Neural progenitor cell (in vitro differentiated cells): ENCODE results near the gene BOK.

Source experiments
- EZH2 ChIP-seq: fragments of 200-600 bp; sonication (generic); IDR thresholded peaks from 2 replicates; pipeline ENCODE4 v1.6.1; 2017; ENCODE audit warnings: antibody characterized with exemption, mild to moderate bottlenecking, moderate library complexity
- EZH2phosphoT487 ChIP-seq: fragments of 200-600 bp; sonication (generic); IDR thresholded peaks from 2 replicates; pipeline ENCODE4 v1.6.1; 2017; ENCODE audit warnings: antibody characterized with exemption
- TF ChIP-seq, protein P1 (sequence below): fragments of 200-600 bp; sonication (generic); IDR thresholded peaks from 2 replicates; pipeline ENCODE4 v1.5.1; 2017; ENCODE audit warnings: antibody characterized with exemption, mild to moderate bottlenecking

GRCh38 chr2:241563981-241564595 is 5.5 kb downstream of the BOK start:
- TF ChIP-seq, protein P1, sequence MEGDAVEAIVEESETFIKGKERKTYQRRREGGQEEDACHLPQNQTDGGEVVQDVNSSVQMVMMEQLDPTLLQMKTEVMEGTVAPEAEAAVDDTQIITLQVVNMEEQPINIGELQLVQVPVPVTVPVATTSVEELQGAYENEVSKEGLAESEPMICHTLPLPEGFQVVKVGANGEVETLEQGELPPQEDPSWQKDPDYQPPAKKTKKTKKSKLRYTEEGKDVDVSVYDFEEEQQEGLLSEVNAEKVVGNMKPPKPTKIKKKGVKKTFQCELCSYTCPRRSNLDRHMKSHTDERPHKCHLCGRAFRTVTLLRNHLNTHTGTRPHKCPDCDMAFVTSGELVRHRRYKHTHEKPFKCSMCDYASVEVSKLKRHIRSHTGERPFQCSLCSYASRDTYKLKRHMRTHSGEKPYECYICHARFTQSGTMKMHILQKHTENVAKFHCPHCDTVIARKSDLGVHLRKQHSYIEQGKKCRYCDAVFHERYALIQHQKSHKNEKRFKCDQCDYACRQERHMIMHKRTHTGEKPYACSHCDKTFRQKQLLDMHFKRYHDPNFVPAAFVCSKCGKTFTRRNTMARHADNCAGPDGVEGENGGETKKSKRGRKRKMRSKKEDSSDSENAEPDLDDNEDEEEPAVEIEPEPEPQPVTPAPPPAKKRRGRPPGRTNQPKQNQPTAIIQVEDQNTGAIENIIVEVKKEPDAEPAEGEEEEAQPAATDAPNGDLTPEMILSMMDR = no peak
- TF ChIP-seq EZH2phosphoT487 (no peak), EZH2 (no peak)
